ENCODE data around the gene LMO2. TPM values are rescaled to one million over a fixed set of nuclear protein-coding genes. Genes with fewer than 3 reads are reported as not detected.

The LMO2 gene
- total and polyA plus RNA-seq, 2 donors (not counting 3 experiments of a cell fraction or from before 2014, with no cell fraction given): 60.4 to 66.8 TPM

DNA sequence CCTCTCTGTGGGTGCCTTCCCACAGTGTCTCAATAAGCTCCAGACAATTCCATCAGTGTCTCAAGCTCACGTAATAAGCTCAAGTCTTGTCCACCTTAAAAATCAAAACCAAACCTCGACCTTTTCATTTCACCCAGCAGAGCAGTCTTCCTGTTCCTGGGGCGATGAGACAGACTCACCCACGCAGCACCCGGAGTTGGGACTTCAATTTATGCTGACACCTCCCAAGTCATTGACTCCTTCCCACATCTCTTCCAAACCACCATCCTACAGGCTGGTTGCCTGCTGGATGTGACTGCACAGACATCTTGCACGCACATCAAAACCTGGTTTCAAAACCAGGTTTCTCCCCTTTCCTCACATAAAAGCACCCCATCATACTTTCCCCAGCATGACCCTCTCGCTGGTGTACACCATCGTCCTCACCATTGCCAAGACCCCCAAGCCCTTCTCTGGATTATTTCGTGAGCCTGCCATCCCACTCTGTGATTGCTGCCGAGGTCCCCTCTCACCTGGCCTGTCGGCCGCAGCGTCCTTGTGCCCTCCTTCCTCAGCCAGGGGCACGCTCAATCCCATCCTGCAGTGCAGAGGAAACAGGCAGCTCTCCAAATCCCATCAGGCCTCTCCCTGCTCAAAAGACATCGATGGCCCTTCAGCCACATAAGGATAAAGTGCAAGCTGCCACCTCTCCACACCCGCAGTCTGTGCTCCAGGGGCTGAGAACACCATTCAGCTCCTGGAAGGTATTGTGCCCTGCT, 72.4 kb downstream of the LMO2 start:
- Histone ChIP-seq H3K4me1 (ENCODE audit: control insufficient read depth, extremely low read depth, insufficient read depth, low read length) (no peaks in the 10 kb centered on the region), H3K27ac (ENCODE audit: insufficient read depth, low read depth, low read length) (no peak overlapping the region), H3K27me3 (ENCODE audit: control insufficient read depth in 2 of 2, insufficient read depth in 2 of 2, low read length in 2 of 2) (peaks cover 22 to 24% of the 10 kb centered on the region in 2 experiments), H3K9ac (replicated peaks; ENCODE audit: extremely low read depth, insufficient read depth, low read length) (no peak overlapping the region), H3K9me1 (replicated peaks; ENCODE audit: control insufficient read depth, extremely low read depth, insufficient read depth, low read length) (no peaks in the 10 kb centered on the region), H3K4me3 (replicated peaks in 1 of 3; ENCODE audit: insufficient read depth in 1 of 3, low read depth in 1 of 3, low read length in 3 of 3) (no peak overlapping the region), H2AFZ (ENCODE audit: low read depth, low read length) (no peak overlapping the region), H3K4me2 (ENCODE audit: insufficient read depth, low read length) (no peak overlapping the region), H3K79me2 (ENCODE audit: control insufficient read depth, insufficient read depth, low read length) (no peaks in the 10 kb centered on the region), H3K36me3 (ENCODE audit: control insufficient read depth in 2 of 2, extremely low read depth in 1 of 2, insufficient read depth in 2 of 2, low read length in 2 of 2) (no peaks in the 10 kb centered on the region), H4K20me1 (replicated peaks; ENCODE audit: control insufficient read depth, extremely low read depth, insufficient read depth, low read length) (no peaks in the 10 kb centered on the region), H3K9me3 (replicated peaks; ENCODE audit: control insufficient read depth, insufficient read depth, low read length) (no peaks in the 10 kb centered on the region)
- TF ChIP-seq POLR2A (IDR thresholded peaks at IDR 0.05; ENCODE audit: low read depth, low read length) (no peak), MYC (IDR thresholded peaks at IDR 0.05; ENCODE audit: low read depth, low read length) (no peak), GATA2 (IDR thresholded peaks at IDR 0.05; ENCODE audit: insufficient read depth, insufficient read length, low read depth, low read length) (no peak), POLR2AphosphoS5 (IDR thresholded peaks at IDR 0.05; ENCODE audit: insufficient read depth, low read depth, low read length) (no peak), EZH2 (IDR thresholded peaks at IDR 0.05; ENCODE audit: borderline replicate concordance, low read depth, low read length, severe bottlenecking) (no peak), MAX (IDR thresholded peaks at IDR 0.05; ENCODE audit: insufficient read depth, insufficient read length) (no peak), FOS (IDR thresholded peaks at IDR 0.05; ENCODE audit: borderline replicate concordance, insufficient read depth, low read length) (no peak), JUN (IDR thresholded peaks at IDR 0.05; ENCODE audit: borderline replicate concordance, insufficient read depth, insufficient read length, low read depth) (no peak)
- TF ChIP-seq, protein P1, sequence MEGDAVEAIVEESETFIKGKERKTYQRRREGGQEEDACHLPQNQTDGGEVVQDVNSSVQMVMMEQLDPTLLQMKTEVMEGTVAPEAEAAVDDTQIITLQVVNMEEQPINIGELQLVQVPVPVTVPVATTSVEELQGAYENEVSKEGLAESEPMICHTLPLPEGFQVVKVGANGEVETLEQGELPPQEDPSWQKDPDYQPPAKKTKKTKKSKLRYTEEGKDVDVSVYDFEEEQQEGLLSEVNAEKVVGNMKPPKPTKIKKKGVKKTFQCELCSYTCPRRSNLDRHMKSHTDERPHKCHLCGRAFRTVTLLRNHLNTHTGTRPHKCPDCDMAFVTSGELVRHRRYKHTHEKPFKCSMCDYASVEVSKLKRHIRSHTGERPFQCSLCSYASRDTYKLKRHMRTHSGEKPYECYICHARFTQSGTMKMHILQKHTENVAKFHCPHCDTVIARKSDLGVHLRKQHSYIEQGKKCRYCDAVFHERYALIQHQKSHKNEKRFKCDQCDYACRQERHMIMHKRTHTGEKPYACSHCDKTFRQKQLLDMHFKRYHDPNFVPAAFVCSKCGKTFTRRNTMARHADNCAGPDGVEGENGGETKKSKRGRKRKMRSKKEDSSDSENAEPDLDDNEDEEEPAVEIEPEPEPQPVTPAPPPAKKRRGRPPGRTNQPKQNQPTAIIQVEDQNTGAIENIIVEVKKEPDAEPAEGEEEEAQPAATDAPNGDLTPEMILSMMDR (IDR thresholded peaks at IDR 0.05; ENCODE audit: extremely low read depth in 1 of 2, insufficient read depth in 1 of 2, low read depth in 1 of 2, low read length in 2 of 2): no peak
- ChIA-PET CTCF (interaction anchor here (1.3 to 2.5 kb wide), 6 partner anchors 8 to 168 kb away, joined by 3 to 11 read pairs (median 8); no protein-coding TSS in a partner anchor), POLR2A (interaction anchor here (0.6 kb wide), 1 partner anchor 1031 kb away, joined by 3 read pairs; no protein-coding TSS in a partner anchor)
- no peak for FAIRE-seq
- no TSS peak for BruUV-seq (replicated peaks)
- intact Hi-C loops (cut with micrococcal nuclease) (no loop called here), dilution Hi-C loops (cut with MboI; ENCODE audit: extremely low pct_ligation_motif_present, low sequenced_read_pairs) (no loop called here)
- no peak for DNase-seq (ENCODE audit: low read depth, low spot score)

Other genes with a start within 250 kb of the LMO2 start
- 1.4 and 2.1 TPM in 2 replicates for gene C11orf91, start 191.2 kb downstream of the LMO2 start, total RNA-seq
- gene C11orf91, start 191.2 kb downstream of the LMO2 start, polyA plus RNA-seq: 0.21 and 0.94 TPM in 2 replicates
- 1,084 and 1,141 TPM in 2 replicates for gene CD59, start 155.7 kb downstream of the LMO2 start, total RNA-seq
- gene CD59, start 155.7 kb downstream of the LMO2 start, polyA plus RNA-seq: 898 and 992 TPM in 2 replicates
- gene FBXO3, start 117.6 kb downstream of the LMO2 start, total RNA-seq: 20.8 and 23.1 TPM in 2 replicates
- gene FBXO3, start 117.6 kb downstream of the LMO2 start, polyA plus RNA-seq: 14.9 and 18.0 TPM in 2 replicates
- 240 and 279 TPM in 2 replicates for gene CAPRIN1, start 159.7 kb upstream of the LMO2 start, total RNA-seq
- 118 and 138 TPM in 2 replicates for gene CAPRIN1, start 159.7 kb upstream of the LMO2 start, polyA plus RNA-seq
- gene NAT10, start 213.6 kb upstream of the LMO2 start, total RNA-seq: 54.9 and 57.6 TPM in 2 replicates
- 32.0 and 33.6 TPM in 2 replicates for gene NAT10, start 213.6 kb upstream of the LMO2 start, polyA plus RNA-seq

Data from endothelial cell of umbilical vein (primary cell).